A673 (cell line): ENCODE results near the gene NUDT8. TPM values are rescaled to one million over a fixed set of nuclear protein-coding genes. Genes with fewer than 3 reads are reported as not detected.

Experiments
- BruUV-seq: library from RNA; stranded (reverse); fragments of 400-500 nt; replicated peaks from 2 replicates; lab custom pipeline; 2021; lab: Mats Ljungman, UMichigan
- CTCF ChIA-PET: fragments of 300-600 bp; sonication (Branson Sonifier 250); formaldehyde crosslinking; loops from one replicate; lab custom pipeline; 2022; ENCODE audit warnings: antibody characterized with exemption; lab: Charles Lee
- POLR2A ChIA-PET: fragments of 300-600 bp; sonication (Branson Sonifier 250); formaldehyde crosslinking; loops from one replicate; lab custom pipeline; 2022; ENCODE audit warnings: antibody characterized with exemption; ENCODE audit not compliant: low non-redundant PET; lab: Charles Lee
- DNase-seq: peaks from one replicate; pipeline ENCODE4 v3.0.0-alpha.2; 2015; ENCODE audit warnings: low spot score
- H3K27ac ChIP-seq: fragments of 200-600 bp; sonication (generic); 2 replicates; pipeline ENCODE4 v1.5.1; 2016; ENCODE audit warnings: mixed run types, low read depth, mild to moderate bottlenecking, mixed read lengths, antibody characterized with exemption, low read length; ENCODE audit not compliant: poor library complexity, severe bottlenecking
- H3K27me3 ChIP-seq: fragments of 200-600 bp; sonication (generic); replicated peaks from 2 replicates; pipeline ENCODE4 v1.6.1; 2017; ENCODE audit warnings: mixed run types, low read depth, mild to moderate bottlenecking, mixed read lengths, antibody characterized with exemption, low read length; ENCODE audit not compliant: insufficient read depth, poor library complexity
- H3K36me3 ChIP-seq: fragments of 200-600 bp; sonication (generic); 2 replicates; pipeline ENCODE4 v1.6.1; 2016; ENCODE audit warnings: mixed run types, mild to moderate bottlenecking, mixed read lengths, antibody characterized with exemption, low read length; ENCODE audit not compliant: insufficient read depth, poor library complexity, severe bottlenecking
- H3K4me1 ChIP-seq: fragments of 200-600 bp; sonication (generic); 2 replicates; pipeline ENCODE4 v1.6.1; 2017; ENCODE audit warnings: mixed run types, mild to moderate bottlenecking, mixed read lengths, antibody characterized with exemption, low read length; ENCODE audit not compliant: insufficient read depth, poor library complexity, severe bottlenecking
- H3K4me3 ChIP-seq: fragments of 200-600 bp; sonication (generic); 2 replicates; pipeline ENCODE4 v1.5.1; 2016; ENCODE audit warnings: low read depth, mixed run types, mild to moderate bottlenecking, mixed read lengths, low read length; ENCODE audit not compliant: poor library complexity, severe bottlenecking
- H3K9me3 ChIP-seq: fragments of 200-600 bp; sonication (generic); 2 replicates; pipeline ENCODE4 v1.6.1; 2016; ENCODE audit warnings: mixed run types, low read depth, mild to moderate bottlenecking, mixed read lengths, antibody characterized with exemption, low read length; ENCODE audit not compliant: poor library complexity, severe bottlenecking
- CTCF ChIP-seq: fragments of 300-800, 200-600 bp; sonication (generic); conservative IDR thresholded peaks from 2 replicates; pipeline ENCODE4 v1.5.1; 2017; ENCODE audit warnings: low read depth, mild to moderate bottlenecking, antibody characterized with exemption, low read length, moderate library complexity, mixed read lengths
- EZH2 ChIP-seq: fragments of 200-600 bp; sonication (generic); IDR thresholded peaks from 2 replicates; pipeline ENCODE4 v1.6.1; 2017; ENCODE audit warnings: borderline replicate concordance, low read depth, mild to moderate bottlenecking, mixed read lengths, antibody characterized with exemption, low read length; ENCODE audit not compliant: poor library complexity, severe bottlenecking
- intact Hi-C: fragments of 100-400 bp; cut with micrococcal nuclease; formaldehyde crosslinking; loops from one replicate; pipeline ENCODE4 v1.10.0; 2022; ENCODE audit not compliant: unreplicated experiment
- total RNA-seq: library from RNA; stranded (reverse); gene quantifications from 2 replicates; pipeline ENCODE4 v1.2.3, GENCODE V29; 2021

The NUDT8 gene
- total RNA-seq, 1 experiment from 2014 or later: 3.4 TPM

GRCh38 chr11:67596753-67597300, 32.9 kb downstream of the NUDT8 start:
- Histone ChIP-seq H3K27me3 (peaks cover 15% of the 10 kb centered on the region), H3K4me3 (no peak overlapping the region), H3K4me1 (no peaks in the 10 kb centered on the region), H3K9me3 (no peaks in the 10 kb centered on the region), H3K36me3 (no peaks in the 10 kb centered on the region), H3K27ac (no peak overlapping the region)
- no peak for DNase-seq
- intact Hi-C loops: no loop called here
- CTCF ChIA-PET: no interaction called here
- TF ChIP-seq EZH2 (no peak), CTCF (no peak)
- POLR2A ChIA-PET: no interaction called here
- BruUV-seq: no TSS peak

- DNase-seq: no peak
- Histone ChIP-seq H3K4me3 (no peak overlapping the region), H3K27me3 (peaks cover 6% of the 10 kb centered on the region), H3K4me1 (no peaks in the 10 kb centered on the region), H3K36me3 (no peaks in the 10 kb centered on the region), H3K9me3 (no peaks in the 10 kb centered on the region), H3K27ac (no peak overlapping the region)
- ChIA-PET POLR2A (no interaction called here), CTCF (no interaction called here)
- no TSS peak for BruUV-seq
- TF ChIP-seq EZH2 (no peak), CTCF (no peak)
- intact Hi-C loops: no loop called here
These were observed 35.3 kb downstream of the NUDT8 start for GRCh38 chr11:67594480-67594879.

- POLR2A ChIA-PET: no interaction called here
- no peaks in the 10 kb centered on the region for H3K36me3 ChIP-seq
- H3K4me1 ChIP-seq: no peaks in the 10 kb centered on the region
- no peak for DNase-seq
- CTCF ChIA-PET: interaction anchor here (0.6 kb wide), 1 partner anchor 1235 kb away, joined by 6 read pairs; no protein-coding TSS in a partner anchor
- H3K4me3 ChIP-seq: no peak overlapping the region
- no peak for TF ChIP-seq EZH2
- TF ChIP-seq CTCF: no peak
- BruUV-seq: no TSS peak
- no peak overlapping the region for H3K27ac ChIP-seq
- no peaks in the 10 kb centered on the region for H3K27me3 ChIP-seq
- intact Hi-C loops: no loop called here
- H3K9me3 ChIP-seq: no peaks in the 10 kb centered on the region
These were observed 36.2 kb downstream of the NUDT8 start for GRCh38 chr11:67593565-67593905.
